Transverse colon (tissue), 4 donors: ENCODE measurements around the gene CHKA.

Experiments
- CTCF ChIP-seq, 5 experiments: fragments of 200-600 bp in 3 of 5; fragments of 450-650 bp in 2 of 5; sonication (generic) in 3 of 5; IDR thresholded peaks; 1 replicate in 2 of 5; 2 replicates in 3 of 5; pipeline ENCODE4 v1.5.1; 2016 to 2017; ENCODE audit warnings: antibody characterized with exemption in 5 of 5, inconsistent platforms in 3 of 5, mild to moderate bottlenecking in 2 of 5, moderate library complexity in 1 of 5
- EP300 ChIP-seq: sonication (generic); formaldehyde crosslinking; IDR thresholded peaks from one replicate; pipeline ENCODE4 v1.6.1; 2017; ENCODE audit warnings: antibody characterized with exemption, low read depth
- POLR2A ChIP-seq: fragments of 450-650 bp; IDR thresholded peaks from one replicate; pipeline ENCODE4 v1.6.1; 2016; ENCODE audit warnings: antibody characterized with exemption, mild to moderate bottlenecking, moderate library complexity
- POLR2AphosphoS5 ChIP-seq, 3 donors: sonication (generic); formaldehyde crosslinking; IDR thresholded peaks; one replicate each; pipeline ENCODE4 v1.6.1; 2016; ENCODE audit warnings: antibody characterized with exemption in 3 of 3

GRCh38 chr11:68016161-68016903 is 104.9 kb downstream of the CHKA start:
- TF ChIP-seq CTCF (IDR thresholded peaks at IDR 0.05) (no peak), POLR2A (no peak), EP300 (no peak), POLR2AphosphoS5 (IDR thresholded peaks at IDR 0.05) (no peak)
